OCI-LY7 (cell line): ENCODE data around the gene HDAC7. TPM values are rescaled to one million over a fixed set of nuclear protein-coding genes. Genes with fewer than 3 reads are reported as not detected.

Source experiments
- Bru-seq: library from RNA; stranded (reverse); fragments of 400-500 nt; gene quantifications from one replicate; lab custom pipeline; 2021; lab: Mats Ljungman, UMichigan
- BruChase-seq, 2 experiments: library from RNA; stranded (reverse); fragments of 400-500 nt; gene quantifications; one replicate each; lab custom pipeline; 2021; lab: Mats Ljungman, UMichigan
- BruUV-seq: library from RNA; stranded (reverse); fragments of 400-500 nt; replicated peaks from 2 replicates; lab custom pipeline; 2021; lab: Mats Ljungman, UMichigan
- CTCF ChIA-PET: fragments of 300-600 bp; sonication (Branson Sonifier 250); formaldehyde crosslinking; loops from one replicate; lab custom pipeline; 2022; ENCODE audit warnings: antibody characterized with exemption; ENCODE audit not compliant: unreplicated experiment; lab: Charles Lee
- POLR2A ChIA-PET: fragments of 300-600 bp; sonication (Branson Sonifier 250); formaldehyde crosslinking; loops from one replicate; lab custom pipeline; 2022; ENCODE audit warnings: antibody characterized with exemption; lab: Charles Lee
- DNase-seq: peaks from one replicate; pipeline ENCODE4 v3.0.0-alpha.2; 2015; ENCODE audit warnings: low spot score
- H2AFZ ChIP-seq: fragments of 200-600 bp; sonication (generic), shearing (Covaris generic); 2 replicates; pipeline ENCODE4 v1.6.1; 2014; ENCODE audit warnings: mild to moderate bottlenecking, antibody characterized with exemption, low read length, moderate library complexity
- H3K27ac ChIP-seq: fragments of 200-600 bp; sonication (generic); 2 replicates; pipeline ENCODE4 v1.5.1; 2014; ENCODE audit warnings: mixed run types, low read depth, mild to moderate bottlenecking, moderate library complexity, low read length, inconsistent platforms; ENCODE audit not compliant: poor library complexity, severe bottlenecking
- H3K36me3 ChIP-seq: fragments of 200-600 bp; sonication (generic); 2 replicates; pipeline ENCODE4 v1.6.1; 2014; ENCODE audit warnings: mild to moderate bottlenecking, antibody characterized with exemption, low read length, moderate library complexity, mixed read lengths; ENCODE audit not compliant: insufficient read depth
- H3K4me1 ChIP-seq: fragments of 200-600 bp; sonication (generic); 2 replicates; pipeline ENCODE4 v1.5.1; 2014; ENCODE audit warnings: mild to moderate bottlenecking, low read length; ENCODE audit not compliant: insufficient read depth, poor library complexity, severe bottlenecking
- H3K4me2 ChIP-seq: fragments of 200-600 bp; sonication (generic); 2 replicates; pipeline ENCODE4 v1.6.1; 2014; ENCODE audit warnings: mild to moderate bottlenecking, low read length
- H3K4me3 ChIP-seq: fragments of 200-600 bp; sonication (generic); 2 replicates; pipeline ENCODE4 v1.5.1; 2014; ENCODE audit warnings: mild to moderate bottlenecking, low read depth, low read length; ENCODE audit not compliant: poor library complexity, severe bottlenecking
- H3K79me2 ChIP-seq: fragments of 200-600 bp; sonication (generic); 2 replicates; pipeline ENCODE4 v1.6.1; 2016; ENCODE audit warnings: low read depth, mild to moderate bottlenecking, low read length, moderate library complexity, mixed read lengths; ENCODE audit not compliant: insufficient read depth
- H3K9me2 ChIP-seq: fragments of 200-600 bp; sonication (generic); 2 replicates; pipeline ENCODE4 v1.6.1; 2016; ENCODE audit warnings: mild to moderate bottlenecking, low read length, mixed read lengths; ENCODE audit not compliant: insufficient read depth
- H3K9me3 ChIP-seq: fragments of 200-600 bp; sonication (generic); 2 replicates; pipeline ENCODE4 v1.6.1; 2014; ENCODE audit warnings: mild to moderate bottlenecking, mixed run types, low read length, mixed read lengths
- H4K20me1 ChIP-seq: fragments of 200-600 bp; sonication (generic); 2 replicates; pipeline ENCODE4 v1.6.1; 2014; ENCODE audit warnings: mild to moderate bottlenecking, antibody characterized with exemption, low read length, moderate library complexity, mixed read lengths; ENCODE audit not compliant: insufficient read depth
- EZH2phosphoT487 ChIP-seq: fragments of 200-600 bp; sonication (generic); IDR thresholded peaks from 2 replicates; pipeline ENCODE4 v1.6.1; 2018; ENCODE audit warnings: low read depth, borderline replicate concordance, mild to moderate bottlenecking, mixed run types, antibody characterized with exemption, low read length, moderate library complexity, mixed read lengths
- intact Hi-C: fragments of 100-400 bp; cut with micrococcal nuclease; formaldehyde crosslinking; loops from one replicate; pipeline ENCODE4 v1.10.0; 2022; ENCODE audit not compliant: unreplicated experiment
- long read RNA-seq: library from polyadenylated mRNA; stranded (forward); transcript quantifications from one replicate; pipeline ENCODE4 v2.0.0, GENCODE V29; 2022
- total RNA-seq, 2 experiments: library from RNA; depleted of rRNA in 1 of 2; stranded (reverse); fragments of >200 nt in 1 of 2; shearing (Covaris generic) in 1 of 2; gene quantifications; 2 replicates each; pipeline ENCODE4 v1.2.3, GENCODE V29; 2014 to 2022
- TF ChIP-seq, protein P1 (sequence below): fragments of 200-600 bp; sonication (generic); conservative IDR thresholded peaks from 2 replicates; pipeline ENCODE4 v1.5.1; 2014; ENCODE audit warnings: mild to moderate bottlenecking, antibody characterized with exemption, low read length, moderate library complexity, mixed read lengths

Gene HDAC7
- 38.4 and 45.9 TPM in 2 replicates for total RNA-seq (2014; rRNA removed; shearing (Covaris generic))
- 130 and 131 TPM in 2 replicates for total RNA-seq (2022)
- percentile 72 among the genes with signal in this experiment for Bru-seq, nascent RNA
- percentile 85 among the genes with signal in this experiment for BruChase-seq, experiment 1, labeled RNA remaining after a 6-hour chase
- BruChase-seq, experiment 2, labeled RNA remaining after a 2-hour chase: percentile 77 among the genes with signal in this experiment
- long read RNA-seq, full-length matches to known transcripts: 7 of 138 reads
- long read RNA-seq, partial matches to known transcripts: 101 of 138 reads
- long read RNA-seq, other reads (novel, unspliced or antisense): 30 of 138 reads

DNA sequence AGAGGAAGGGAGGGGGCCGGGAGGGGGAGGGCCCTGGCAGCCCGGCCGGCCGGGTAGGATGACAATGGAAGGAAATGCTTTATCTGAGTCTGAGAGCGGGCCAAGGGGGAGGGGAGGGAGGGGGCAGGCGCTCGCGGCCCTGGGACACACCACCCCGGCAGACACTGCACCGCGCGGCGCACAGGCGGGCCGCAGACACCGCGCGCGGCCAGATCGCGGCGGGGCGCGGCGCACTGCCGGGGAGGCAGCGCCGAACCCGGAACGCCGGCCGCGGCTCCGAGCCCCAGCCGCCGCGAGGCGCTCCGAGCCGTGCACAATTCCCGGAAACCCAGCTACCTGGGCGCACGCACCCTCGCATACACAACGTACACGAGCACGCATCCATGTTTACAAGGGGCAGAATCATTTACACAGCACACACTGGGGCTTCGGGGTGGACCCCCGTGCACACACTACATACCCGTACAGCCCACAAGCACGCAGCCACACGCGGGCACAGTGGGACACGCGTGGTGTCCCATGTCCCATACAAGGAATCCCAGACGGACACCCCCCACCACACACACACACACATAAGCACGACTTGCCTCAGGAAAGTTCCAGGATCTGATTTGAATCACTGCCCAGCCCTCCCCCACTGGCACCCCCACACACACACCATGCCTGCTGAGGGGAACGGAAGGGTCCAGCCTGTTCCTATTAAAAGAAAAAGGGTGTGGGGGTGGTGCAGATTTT, at the start of gene HDAC7:
Gene HDAC7 (minus strand): TSS at position 8 of the 735 bp plus-strand sequence. CDS start 118 bp downstream, outside the sequence.
- no TSS peak for BruUV-seq
- intact Hi-C loops: loop anchor here (1.0 kb wide), 2 partner anchors 12 to 15 kb away; no protein-coding TSS in a partner anchor
- TF ChIP-seq, protein P1, sequence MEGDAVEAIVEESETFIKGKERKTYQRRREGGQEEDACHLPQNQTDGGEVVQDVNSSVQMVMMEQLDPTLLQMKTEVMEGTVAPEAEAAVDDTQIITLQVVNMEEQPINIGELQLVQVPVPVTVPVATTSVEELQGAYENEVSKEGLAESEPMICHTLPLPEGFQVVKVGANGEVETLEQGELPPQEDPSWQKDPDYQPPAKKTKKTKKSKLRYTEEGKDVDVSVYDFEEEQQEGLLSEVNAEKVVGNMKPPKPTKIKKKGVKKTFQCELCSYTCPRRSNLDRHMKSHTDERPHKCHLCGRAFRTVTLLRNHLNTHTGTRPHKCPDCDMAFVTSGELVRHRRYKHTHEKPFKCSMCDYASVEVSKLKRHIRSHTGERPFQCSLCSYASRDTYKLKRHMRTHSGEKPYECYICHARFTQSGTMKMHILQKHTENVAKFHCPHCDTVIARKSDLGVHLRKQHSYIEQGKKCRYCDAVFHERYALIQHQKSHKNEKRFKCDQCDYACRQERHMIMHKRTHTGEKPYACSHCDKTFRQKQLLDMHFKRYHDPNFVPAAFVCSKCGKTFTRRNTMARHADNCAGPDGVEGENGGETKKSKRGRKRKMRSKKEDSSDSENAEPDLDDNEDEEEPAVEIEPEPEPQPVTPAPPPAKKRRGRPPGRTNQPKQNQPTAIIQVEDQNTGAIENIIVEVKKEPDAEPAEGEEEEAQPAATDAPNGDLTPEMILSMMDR: no peak
- TF ChIP-seq EZH2phosphoT487: no peak
- H2AFZ ChIP-seq: peak within 1 kb of the TSS; percentile 82
- H3K27ac ChIP-seq: peak within 1 kb of the TSS; percentile 96
- peaks cover 2% of the 10 kb centered on the region; the same call in 1 of the 2 replicates for H3K36me3 ChIP-seq
- DNase-seq: peak; percentile 83
- H3K4me3 ChIP-seq: peak within 1 kb of the TSS; percentile 83
- POLR2A ChIA-PET: interaction anchor here (0.6 to 7.9 kb wide), 4 partner anchors 9 to 16 kb away, joined by 3 to 239 read pairs (median 4); no protein-coding TSS in a partner anchor
- peaks cover 72% of the 10 kb centered on the region for H3K4me1 ChIP-seq
- no peaks in the 10 kb centered on the region for H3K9me3 ChIP-seq
- CTCF ChIA-PET: interaction anchor here (1.0 to 5.5 kb wide), 2 partner anchors 12 to 13 kb away, joined by 3 to 85 read pairs; no protein-coding TSS in a partner anchor
- H3K4me2 ChIP-seq: peak within 1 kb of the TSS; percentile 98
- H3K9me2 ChIP-seq: no peaks in the 10 kb centered on the region
- peaks cover 42% of the 10 kb centered on the region for H3K79me2 ChIP-seq
- H4K20me1 ChIP-seq: 0 out of 2 replicates have a peak, but pooled peaks cover 3% of the 10 kb centered on the region

DNA sequence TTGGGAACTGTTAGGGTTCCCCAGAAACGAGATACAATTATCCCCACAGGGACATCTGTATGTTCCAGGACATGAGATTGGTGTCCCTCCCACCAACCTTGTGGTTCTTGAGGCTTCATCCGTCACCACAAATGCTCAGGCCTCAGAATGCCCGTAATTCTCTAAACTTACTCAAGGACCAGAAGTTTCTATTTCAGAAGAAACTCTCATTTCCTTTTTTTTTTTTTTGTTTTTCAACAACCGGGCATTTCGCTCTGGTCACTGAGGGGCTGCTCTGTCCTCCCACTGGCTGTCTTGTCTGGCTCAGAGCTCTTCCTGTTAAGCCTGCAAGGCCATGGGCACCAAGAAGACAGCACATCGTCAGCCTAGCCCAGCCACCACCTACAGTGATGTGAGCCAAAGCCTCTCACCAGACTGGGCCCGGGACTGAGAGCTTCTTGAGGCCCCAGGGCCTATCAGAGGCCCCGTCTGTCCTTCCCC, 48.9 kb upstream of the HDAC7 start:
- no peak overlapping the region for H3K4me3 ChIP-seq
- CTCF ChIA-PET: interaction anchor here (0.6 to 1.6 kb wide), 3 partner anchors 40 to 79 kb away, joined by 3 read pairs; no protein-coding TSS in a partner anchor
- intact Hi-C loops: no loop called here
- H3K9me2 ChIP-seq: no peaks in the 10 kb centered on the region
- POLR2A ChIA-PET: interaction anchor here (0.5 to 1.2 kb wide), 6 partner anchors 12 to 618 kb away, joined by 3 to 11 read pairs (median 5); no protein-coding TSS in a partner anchor
- TF ChIP-seq, protein P1: no peak
- TF ChIP-seq EZH2phosphoT487: no peak
- H3K4me1 ChIP-seq: peaks cover 17% of the 10 kb centered on the region
- H3K27ac ChIP-seq: no peak overlapping the region
- BruUV-seq: no TSS peak
- no peaks in the 10 kb centered on the region for H3K9me3 ChIP-seq
- H3K4me2 ChIP-seq: peak overlapping the region; percentile 39; the same call in 1 of the 2 replicates
- no peaks in the 10 kb centered on the region for H3K79me2 ChIP-seq
- no peaks in the 10 kb centered on the region for H3K36me3 ChIP-seq
- H2AFZ ChIP-seq: peak overlapping the region; percentile 6; the same call in 1 of the 2 replicates
- DNase-seq: peak; percentile 33
- H4K20me1 ChIP-seq: no peaks in the 10 kb centered on the region
